HL-60 (cell line): ENCODE data around the gene TLE3.

Experiments
- DNase-seq, 2 experiments: peaks; one replicate each; pipeline ENCODE4 v3.0.0-alpha.2; 2010 to 2020; ENCODE audit warnings: low read depth in 1 of 2, low spot score in 1 of 2
- H3K27ac ChIP-seq: fragments of 250-450 bp; sonication (Bioruptor Pico); replicated peaks from 2 replicates; pipeline ENCODE4 v1.5.1; 2020; ENCODE audit warnings: mild to moderate bottlenecking, moderate library complexity
- H3K27me3 ChIP-seq: fragments of 250-450 bp; sonication (Bioruptor Pico); 2 replicates; pipeline ENCODE4 v1.5.1; 2021; ENCODE audit warnings: mild to moderate bottlenecking, moderate library complexity; ENCODE audit not compliant: insufficient read depth, poor library complexity, severe bottlenecking
- H3K4me3 ChIP-seq: replicated peaks from 2 replicates; pipeline ENCODE4 v1.5.1; 2011; ENCODE audit warnings: mild to moderate bottlenecking, control low read depth, low read length; ENCODE audit not compliant: insufficient read depth
- GABPA ChIP-seq: IDR thresholded peaks from 2 replicates; pipeline ENCODE4 v1.6.1; 2012; ENCODE audit warnings: low read depth
- POLR2AphosphoS5 ChIP-seq: IDR thresholded peaks from 2 replicates; pipeline ENCODE4 v1.6.1; 2012; ENCODE audit warnings: low read depth
- SPI1 ChIP-seq: IDR thresholded peaks from 2 replicates; pipeline ENCODE4 v1.6.1; 2012; ENCODE audit warnings: low read depth, mild to moderate bottlenecking, borderline replicate concordance
- TF ChIP-seq, protein P1 (sequence below): IDR thresholded peaks from 2 replicates; pipeline ENCODE4 v1.6.1; 2012; ENCODE audit warnings: low read depth; ENCODE audit not compliant: insufficient replicate concordance
- TF ChIP-seq, protein P2 (sequence below): IDR thresholded peaks from one replicate; pipeline ENCODE4 v1.5.1; 2011; ENCODE audit warnings: low read length, control low read depth, inconsistent platforms; ENCODE audit not compliant: insufficient read depth

The TLE3 gene

GRCh38 chr15:70132139-70132538 is 34.4 kb upstream of the TLE3 start:
- H3K27me3 ChIP-seq: no peaks in the 10 kb centered on the region
- H3K4me3 ChIP-seq: no peak overlapping the region
- DNase-seq: no peak
- TF ChIP-seq, protein P1, sequence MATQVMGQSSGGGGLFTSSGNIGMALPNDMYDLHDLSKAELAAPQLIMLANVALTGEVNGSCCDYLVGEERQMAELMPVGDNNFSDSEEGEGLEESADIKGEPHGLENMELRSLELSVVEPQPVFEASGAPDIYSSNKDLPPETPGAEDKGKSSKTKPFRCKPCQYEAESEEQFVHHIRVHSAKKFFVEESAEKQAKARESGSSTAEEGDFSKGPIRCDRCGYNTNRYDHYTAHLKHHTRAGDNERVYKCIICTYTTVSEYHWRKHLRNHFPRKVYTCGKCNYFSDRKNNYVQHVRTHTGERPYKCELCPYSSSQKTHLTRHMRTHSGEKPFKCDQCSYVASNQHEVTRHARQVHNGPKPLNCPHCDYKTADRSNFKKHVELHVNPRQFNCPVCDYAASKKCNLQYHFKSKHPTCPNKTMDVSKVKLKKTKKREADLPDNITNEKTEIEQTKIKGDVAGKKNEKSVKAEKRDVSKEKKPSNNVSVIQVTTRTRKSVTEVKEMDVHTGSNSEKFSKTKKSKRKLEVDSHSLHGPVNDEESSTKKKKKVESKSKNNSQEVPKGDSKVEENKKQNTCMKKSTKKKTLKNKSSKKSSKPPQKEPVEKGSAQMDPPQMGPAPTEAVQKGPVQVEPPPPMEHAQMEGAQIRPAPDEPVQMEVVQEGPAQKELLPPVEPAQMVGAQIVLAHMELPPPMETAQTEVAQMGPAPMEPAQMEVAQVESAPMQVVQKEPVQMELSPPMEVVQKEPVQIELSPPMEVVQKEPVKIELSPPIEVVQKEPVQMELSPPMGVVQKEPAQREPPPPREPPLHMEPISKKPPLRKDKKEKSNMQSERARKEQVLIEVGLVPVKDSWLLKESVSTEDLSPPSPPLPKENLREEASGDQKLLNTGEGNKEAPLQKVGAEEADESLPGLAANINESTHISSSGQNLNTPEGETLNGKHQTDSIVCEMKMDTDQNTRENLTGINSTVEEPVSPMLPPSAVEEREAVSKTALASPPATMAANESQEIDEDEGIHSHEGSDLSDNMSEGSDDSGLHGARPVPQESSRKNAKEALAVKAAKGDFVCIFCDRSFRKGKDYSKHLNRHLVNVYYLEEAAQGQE: no peak
- no peak for TF ChIP-seq GABPA
- no peak for TF ChIP-seq POLR2AphosphoS5
- TF ChIP-seq, protein P2, sequence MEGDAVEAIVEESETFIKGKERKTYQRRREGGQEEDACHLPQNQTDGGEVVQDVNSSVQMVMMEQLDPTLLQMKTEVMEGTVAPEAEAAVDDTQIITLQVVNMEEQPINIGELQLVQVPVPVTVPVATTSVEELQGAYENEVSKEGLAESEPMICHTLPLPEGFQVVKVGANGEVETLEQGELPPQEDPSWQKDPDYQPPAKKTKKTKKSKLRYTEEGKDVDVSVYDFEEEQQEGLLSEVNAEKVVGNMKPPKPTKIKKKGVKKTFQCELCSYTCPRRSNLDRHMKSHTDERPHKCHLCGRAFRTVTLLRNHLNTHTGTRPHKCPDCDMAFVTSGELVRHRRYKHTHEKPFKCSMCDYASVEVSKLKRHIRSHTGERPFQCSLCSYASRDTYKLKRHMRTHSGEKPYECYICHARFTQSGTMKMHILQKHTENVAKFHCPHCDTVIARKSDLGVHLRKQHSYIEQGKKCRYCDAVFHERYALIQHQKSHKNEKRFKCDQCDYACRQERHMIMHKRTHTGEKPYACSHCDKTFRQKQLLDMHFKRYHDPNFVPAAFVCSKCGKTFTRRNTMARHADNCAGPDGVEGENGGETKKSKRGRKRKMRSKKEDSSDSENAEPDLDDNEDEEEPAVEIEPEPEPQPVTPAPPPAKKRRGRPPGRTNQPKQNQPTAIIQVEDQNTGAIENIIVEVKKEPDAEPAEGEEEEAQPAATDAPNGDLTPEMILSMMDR: no peak
- no peak for TF ChIP-seq SPI1
- no peak overlapping the region for H3K27ac ChIP-seq

DNA sequence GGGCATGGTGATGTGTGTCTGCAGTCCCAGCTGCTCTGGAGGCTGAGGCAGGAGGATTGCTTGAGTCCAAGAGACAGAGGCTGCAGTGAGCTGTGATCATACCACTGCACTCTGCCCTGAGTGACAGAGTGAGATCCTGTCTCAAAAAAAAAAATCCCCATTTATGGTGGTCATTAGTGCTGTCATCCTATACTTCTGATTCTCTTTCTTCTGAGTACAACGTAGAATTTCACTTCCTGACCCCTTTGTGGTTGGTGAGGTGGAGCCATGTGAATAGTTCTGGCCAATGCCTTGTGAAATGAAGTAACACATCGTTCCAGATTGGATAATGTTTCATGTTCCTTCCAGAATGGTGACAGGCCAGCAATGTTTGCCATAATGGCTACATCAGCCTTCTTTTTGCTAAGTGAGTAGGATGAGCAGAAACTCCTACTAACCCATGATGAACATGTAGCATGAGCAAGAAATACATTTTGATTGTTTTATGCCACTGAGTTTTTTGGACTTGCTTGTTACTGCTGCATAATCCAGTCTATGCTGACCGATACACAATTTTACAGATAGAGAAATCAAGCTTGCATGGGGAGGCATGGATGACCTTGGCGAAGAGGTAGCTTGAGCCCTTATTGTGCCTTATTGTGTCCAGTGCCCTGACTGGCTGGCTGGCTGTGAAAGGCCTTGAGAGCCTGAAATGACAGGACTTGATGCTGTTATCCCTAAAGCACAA is 30.9 kb upstream of the TLE3 start:
- no peaks in the 10 kb centered on the region for H3K27me3 ChIP-seq
- no peak overlapping the region for H3K4me3 ChIP-seq
- no peak overlapping the region for H3K27ac ChIP-seq
- TF ChIP-seq SPI1 (no peak), GABPA (no peak), POLR2AphosphoS5 (no peak)
- TF ChIP-seq, protein P1: no peak
- TF ChIP-seq, protein P2: no peak
- no peak for DNase-seq

GRCh38 chr15:70127770-70128413 is 30.2 kb upstream of the TLE3 start:
- Histone ChIP-seq H3K27ac (no peak overlapping the region), H3K27me3 (no peaks in the 10 kb centered on the region), H3K4me3 (no peak overlapping the region)
- no peak for TF ChIP-seq SPI1
- TF ChIP-seq, protein P2: no peak
- TF ChIP-seq, protein P1: no peak
- no peak for TF ChIP-seq GABPA
- TF ChIP-seq POLR2AphosphoS5: no peak
- DNase-seq: no peak
